HCT116 (cell line): ENCODE data around the gene HNRNPUL2.

Experiments
- EGR1 ChIP-seq: IDR thresholded peaks from 2 replicates; pipeline ENCODE4 v1.6.1; 2012; ENCODE audit warnings: low read depth
- ZNF274 ChIP-seq: fragments of 200-500 bp; sonication (Bioruptor generic); IDR thresholded peaks from 2 replicates; pipeline ENCODE4 v1.6.1; 2014; ENCODE audit warnings: mild to moderate bottlenecking, low read depth, low read length, inconsistent platforms

- peak; percentile 88 for TF ChIP-seq EGR1
- TF ChIP-seq ZNF274, result no peak
Measured at GRCh38 chr11:62771144-62772021, 44.1 kb upstream of the HNRNPUL2 start, which contains the start of gene TAF6L.
